HG02885 (cell line): ENCODE results near the gene ZNF718.
"Not testable (repeated sequence)": the region's sequence is repeated elsewhere in the genome, so short reads cannot be mapped to it uniquely, and the experiment has no call there.

Experiments
- ATAC-seq: cut with Tn5 transposase; IDR thresholded peaks from one replicate; pipeline ENCODE4 v1.9.1; 2021; ENCODE audit warnings: mild to moderate bottlenecking; ENCODE audit not compliant: unreplicated experiment, poor library complexity

ZNF718 gene

DNA sequence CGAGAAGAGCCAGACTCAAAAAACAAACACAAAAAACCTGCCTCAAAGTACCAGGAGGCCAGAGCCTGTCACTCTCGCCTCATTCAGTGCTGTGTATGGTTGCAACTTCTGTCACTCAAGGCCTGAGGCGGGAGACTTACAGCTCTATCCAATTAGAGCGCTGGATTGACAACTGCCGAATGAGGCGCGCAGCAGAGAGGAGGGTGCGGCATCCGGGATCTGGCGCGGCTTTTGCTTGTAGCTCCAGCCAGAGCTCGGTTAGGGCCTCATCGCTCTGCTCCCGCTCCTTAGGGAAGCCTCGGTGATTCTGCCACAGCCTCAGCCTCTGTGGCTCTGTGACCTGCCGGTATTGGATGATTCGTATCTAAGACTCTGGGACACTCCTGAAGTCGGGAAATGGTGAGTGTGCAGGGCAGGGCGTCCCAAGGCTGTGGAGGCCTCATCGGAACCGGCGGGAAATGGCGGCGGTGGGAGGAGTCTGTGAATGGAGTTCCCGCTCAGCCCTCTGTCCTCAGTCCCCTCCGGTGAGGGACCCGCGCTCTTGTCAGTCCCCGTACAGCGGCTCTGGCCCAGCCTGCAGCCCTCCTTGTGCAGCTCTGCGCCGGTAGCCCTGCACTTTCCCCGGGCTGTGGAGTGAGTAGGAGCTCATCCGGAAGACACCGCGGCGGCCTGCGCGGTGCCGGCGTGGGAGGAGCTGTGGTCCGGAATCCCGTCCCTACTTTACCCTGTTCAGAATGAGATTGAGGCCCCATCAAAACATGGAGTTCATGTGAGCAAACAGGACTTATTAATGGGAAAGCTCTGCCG is at the start of gene ZNF718:
Gene ZNF718, plus strand, starts transcription at position 227 of the 807 bp plus-strand sequence. Its CDS starts 170 bp downstream, at position 397.
- ATAC-seq, result peak; percentile 98

DNA sequence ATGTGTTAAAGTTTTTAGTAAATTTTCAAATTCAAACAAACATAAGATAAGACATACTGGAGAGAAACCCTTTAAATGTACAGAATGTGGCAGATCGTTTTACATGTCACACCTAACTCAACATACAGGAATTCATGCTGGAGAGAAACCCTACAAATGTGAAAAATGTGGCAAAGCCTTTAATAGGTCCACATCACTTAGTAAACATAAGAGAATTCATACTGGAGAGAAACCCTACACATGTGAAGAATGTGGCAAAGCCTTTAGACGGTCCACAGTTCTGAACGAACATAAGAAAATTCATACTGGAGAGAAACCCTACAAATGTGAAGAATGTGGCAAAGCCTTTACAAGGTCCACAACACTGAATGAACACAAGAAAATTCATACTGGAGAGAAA is 38.4 kb upstream of the ZNF718 start:
- no peak for ATAC-seq

DNA sequence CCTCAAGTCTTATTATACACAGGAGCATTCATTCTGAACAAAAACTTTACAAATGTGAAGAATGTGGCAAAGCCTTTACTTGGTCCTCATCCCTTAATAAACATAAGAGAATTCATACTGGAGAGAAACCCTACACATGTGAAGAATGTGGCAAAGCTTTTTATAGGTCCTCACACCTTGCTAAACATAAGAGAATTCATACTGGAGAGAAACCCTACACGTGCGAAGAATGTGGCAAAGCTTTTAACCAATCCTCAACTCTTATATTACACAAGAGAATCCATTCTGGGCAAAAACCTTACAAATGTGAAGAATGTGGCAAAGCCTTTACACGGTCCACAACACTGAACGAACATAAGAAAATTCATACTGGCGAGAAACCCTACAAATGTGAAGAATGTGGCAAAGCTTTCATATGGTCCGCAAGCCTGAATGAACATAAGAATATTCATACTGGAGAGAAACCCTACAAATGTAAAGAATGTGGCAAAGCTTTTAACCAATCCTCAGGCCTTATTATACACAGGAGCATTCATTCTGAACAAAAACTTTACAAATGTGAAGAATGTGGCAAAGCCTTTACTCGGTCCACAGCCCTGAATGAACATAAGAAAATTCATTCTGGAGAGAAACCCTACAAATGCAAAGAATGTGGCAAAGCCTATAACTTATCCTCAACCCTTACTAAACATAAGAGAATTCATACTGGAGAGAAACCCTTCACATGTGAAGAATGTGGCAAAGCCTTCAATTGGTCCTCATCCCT is 37.6 kb upstream of the ZNF718 start:
- not testable (repeated sequence) for ATAC-seq

DNA sequence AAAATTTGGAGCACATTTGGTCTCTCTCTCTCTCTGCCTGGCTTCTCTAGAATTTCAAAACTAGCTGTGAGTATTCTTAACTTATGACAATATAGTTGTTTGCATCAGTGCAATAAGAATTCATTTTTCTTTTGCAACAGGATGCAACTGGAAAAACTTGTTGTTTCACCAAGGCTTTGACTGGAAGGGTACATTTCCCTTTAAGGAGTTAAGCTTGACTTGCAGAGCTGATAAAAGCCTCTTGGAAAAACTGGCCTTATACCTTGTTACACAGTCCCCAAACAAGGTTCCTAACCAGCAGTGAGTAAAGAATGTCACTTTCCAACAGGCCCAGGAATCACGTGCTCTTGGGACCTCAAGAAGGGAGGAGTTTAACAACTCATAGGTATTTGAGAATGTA is 25.9 kb upstream of the ZNF718 start:
- no peak for ATAC-seq

DNA sequence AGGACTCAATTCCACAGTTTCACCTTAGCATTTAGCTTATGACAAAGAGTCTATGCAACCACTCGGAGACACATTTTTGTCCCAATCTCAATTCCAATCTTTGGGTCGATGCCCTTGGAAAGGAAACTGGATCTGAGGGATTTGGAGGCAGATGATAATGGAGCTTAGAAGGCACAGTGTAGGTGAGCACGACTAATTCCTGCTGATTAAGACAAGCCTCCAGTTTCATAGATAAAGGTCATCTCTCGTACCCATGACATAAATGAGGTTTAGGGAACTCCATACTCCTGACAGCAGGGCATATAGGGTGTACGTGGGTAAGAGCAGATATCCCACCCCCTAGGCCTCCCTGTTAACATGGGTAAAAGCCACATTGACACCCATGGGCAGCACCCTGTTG is 24.4 kb upstream of the ZNF718 start:
- ATAC-seq, result no peak

DNA sequence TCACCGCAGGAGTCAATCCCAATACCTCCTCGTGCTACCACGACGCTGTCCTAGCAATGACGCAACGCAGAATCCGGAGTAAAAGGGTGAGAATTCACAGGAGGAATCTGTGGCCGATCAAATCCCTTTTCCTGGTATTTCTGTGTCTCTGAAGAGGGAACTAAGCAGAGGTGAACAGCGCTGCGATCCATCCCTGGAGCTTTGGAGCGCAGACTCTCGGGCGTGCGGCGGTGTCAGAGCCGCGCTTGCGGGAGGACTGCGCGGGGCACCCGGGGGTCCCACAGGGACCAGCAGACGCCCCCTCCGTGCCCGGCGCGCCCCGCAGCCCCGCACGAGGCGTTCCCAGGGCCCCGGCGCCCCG is 17.2 kb upstream of the ZNF718 start:
- no peak for ATAC-seq

DNA sequence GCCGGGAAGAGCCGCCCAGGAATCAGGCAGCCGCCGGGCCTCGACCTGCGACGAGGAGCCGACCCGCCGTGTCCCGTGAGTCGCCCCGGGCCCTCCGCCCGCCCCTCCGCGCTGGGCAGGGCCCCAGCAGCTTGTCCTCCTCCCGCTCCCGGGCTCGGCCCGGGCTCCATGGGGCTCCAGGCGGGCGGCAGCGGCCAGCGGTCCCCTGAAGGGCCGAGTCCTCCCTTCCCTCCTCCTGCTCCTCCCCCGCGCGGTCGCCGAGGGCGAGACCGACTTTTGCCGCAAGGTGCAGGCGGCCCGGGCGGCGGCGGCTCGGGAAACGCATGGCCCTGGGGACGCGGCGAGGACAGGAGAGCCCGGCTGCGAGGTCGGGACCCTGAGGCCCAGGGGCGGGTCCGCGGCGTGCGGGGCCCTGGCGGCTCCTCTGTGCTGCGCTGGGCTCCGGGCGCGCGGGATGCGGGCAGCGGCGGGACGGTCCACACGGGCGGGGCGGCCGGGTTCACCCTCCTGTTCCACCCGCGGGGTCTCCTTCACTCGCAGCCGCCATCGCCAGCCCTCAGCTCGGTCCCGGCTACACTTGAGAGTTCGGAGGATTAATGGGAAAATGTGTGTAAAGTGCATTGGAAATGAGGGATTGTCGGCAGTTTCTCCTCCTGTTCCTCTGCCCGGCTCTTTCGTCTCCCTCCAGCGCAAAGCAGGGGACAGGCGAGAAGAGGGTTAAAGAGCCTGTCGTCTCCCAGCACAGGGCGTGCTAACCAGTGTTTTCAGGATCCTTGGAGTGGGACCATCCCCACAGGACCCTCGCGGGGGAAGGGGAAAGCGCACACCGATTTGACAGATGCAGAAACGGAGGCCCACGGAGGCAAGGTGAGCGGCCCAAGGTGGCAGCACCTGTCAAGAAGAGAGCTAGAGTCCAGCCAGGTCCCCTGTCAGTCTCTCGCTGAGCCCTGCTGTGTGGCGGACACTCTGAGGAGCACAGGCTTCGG is 16.6 kb upstream of the ZNF718 start:
- ATAC-seq, result no peak

DNA sequence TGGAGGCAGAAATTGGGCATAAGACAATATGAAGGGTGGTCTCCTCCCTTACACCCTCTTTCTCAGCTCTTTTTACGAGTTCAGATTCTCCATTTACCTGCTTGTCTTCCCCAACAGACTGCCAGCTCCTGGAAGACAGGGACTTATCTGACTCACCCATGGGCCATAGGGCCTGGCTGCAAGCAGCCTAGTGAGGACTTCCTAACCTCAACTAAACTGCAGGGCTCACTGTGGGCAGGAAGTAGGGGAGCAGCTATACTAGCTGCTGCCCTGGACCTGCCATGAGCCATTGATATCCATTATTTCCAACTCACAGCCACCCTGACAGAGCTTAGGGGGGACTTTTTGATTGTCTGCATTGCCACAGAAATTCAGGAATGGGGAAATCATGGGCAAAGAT is 11.5 kb upstream of the ZNF718 start:
- no peak for ATAC-seq

DNA sequence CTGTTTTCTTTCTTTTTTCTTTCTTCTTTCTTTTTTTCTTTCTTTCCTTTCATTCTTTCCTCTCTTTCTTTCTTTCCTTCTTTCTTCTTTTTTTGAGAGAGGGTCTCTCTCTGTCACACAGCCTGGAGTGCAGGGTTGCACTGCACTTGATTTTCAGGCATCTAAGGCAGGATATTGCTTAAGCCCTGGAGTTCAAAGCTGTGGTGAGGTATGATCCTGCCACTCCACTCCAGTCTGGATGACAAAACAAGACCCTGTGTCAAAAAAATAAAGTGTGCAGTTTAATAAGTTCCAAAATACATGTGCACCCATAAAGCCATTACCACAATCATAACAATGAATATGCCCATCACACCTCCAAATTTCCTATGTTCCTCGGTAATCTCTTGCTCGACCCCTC is 10.6 kb upstream of the ZNF718 start:
- ATAC-seq, result no peak

DNA sequence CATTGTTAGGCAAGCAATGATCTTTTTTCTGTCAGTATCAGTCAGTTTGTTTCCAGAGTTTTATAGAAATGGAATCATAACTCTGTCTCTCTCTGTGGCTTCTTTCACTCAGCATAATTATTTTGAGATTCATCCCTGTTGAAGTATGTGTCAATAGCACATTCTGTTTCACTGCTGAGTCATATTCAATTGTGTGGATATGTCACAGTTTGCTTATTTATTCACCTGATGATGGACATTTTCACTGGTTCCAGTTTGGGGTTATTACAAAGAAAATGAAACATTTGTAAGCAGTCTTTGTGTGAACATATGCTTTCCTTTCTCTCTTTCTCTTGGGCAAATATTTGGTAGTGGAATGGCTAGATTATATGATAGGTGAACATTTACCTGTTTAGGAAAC is 10.2 kb upstream of the ZNF718 start:
- ATAC-seq, result no peak

DNA sequence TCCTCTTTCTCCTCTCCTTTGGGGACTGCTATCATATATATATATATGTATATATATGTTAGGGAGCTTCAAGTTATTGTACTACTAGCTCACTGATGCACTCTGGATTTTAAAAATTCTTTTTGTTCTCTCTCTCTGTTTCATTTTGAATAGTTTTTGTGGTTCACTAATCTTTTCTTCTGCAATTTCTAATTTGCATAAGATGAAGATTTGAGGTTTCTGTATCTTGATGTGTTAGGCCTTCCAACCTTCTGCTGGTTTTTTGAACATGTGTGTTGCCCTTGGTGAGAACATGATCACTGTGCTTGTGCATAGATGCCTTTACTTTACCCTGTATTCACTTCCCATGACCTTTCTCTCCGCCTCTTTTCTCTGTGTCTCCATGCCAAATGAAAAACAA is 7.8 kb upstream of the ZNF718 start:
- no peak for ATAC-seq

DNA sequence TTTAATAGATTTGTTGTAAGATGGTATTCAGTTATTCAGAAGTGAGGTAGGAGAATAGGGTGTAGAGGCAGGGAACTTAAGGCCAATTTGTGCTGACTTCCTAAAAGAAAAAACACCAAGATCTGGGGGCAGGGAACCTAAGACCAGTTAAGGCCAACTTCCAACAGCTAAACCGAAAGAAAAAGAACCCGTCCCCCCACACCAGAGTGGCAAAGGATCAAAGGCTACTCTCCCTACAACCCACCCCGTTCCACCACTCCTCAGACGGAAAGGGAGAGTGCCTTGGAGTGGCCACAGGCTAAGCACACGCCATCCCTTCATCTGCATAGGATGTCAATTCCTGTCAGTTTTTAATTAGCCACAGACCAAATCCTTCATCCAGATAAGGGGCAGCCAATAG is 3.7 kb upstream of the ZNF718 start:
- ATAC-seq, result no peak

DNA sequence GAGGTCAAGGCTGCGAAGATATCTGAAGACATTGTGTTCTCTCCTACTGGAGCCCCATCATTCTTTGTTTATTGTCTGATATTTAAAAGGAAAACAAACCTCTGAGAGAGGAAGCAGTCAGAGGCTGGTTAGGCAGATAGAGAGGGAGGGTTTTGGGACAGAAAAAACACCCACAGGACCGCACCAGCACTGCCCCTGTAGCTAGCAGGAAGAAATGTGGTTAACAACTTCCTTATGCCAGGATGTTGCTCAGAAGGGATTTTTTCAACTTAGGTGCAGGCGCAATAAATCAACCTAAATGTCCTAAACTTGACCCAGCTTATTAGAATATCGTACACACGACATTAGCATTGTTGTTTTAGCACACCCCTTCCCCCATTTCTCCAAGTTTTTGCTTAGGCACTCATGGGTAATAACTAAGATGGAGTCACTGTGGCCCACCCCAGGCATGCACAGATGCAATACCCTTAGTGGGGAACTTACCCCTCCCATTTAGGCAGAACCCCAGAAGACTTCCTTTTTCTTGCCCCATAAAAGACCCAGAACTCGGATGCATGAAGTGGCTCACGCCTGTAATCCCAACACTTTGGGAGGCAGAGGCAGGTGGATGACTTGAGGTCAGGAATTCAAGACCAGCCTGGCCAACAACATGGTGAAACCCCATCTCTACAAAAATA is 2.8 kb upstream of the ZNF718 start:
- no peak for ATAC-seq

DNA sequence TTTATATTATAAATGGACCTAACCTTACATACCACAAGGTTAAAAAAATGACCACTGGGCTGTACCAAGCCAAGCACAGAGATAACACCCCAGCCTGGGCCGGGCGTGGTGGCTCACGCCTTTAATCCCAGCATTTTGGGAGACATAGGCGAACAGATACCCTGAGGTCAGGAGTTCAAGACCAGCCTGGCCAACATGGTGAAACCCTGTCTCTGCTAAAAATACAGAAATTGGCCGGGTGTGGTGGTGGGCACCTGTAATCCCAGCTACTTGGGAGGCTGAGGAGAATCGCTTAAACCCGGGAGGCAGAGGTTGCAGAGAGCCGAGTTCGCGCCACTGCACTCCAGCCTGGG is 403 bp upstream of the ZNF718 start:
- ATAC-seq, result not testable (repeated sequence)

DNA sequence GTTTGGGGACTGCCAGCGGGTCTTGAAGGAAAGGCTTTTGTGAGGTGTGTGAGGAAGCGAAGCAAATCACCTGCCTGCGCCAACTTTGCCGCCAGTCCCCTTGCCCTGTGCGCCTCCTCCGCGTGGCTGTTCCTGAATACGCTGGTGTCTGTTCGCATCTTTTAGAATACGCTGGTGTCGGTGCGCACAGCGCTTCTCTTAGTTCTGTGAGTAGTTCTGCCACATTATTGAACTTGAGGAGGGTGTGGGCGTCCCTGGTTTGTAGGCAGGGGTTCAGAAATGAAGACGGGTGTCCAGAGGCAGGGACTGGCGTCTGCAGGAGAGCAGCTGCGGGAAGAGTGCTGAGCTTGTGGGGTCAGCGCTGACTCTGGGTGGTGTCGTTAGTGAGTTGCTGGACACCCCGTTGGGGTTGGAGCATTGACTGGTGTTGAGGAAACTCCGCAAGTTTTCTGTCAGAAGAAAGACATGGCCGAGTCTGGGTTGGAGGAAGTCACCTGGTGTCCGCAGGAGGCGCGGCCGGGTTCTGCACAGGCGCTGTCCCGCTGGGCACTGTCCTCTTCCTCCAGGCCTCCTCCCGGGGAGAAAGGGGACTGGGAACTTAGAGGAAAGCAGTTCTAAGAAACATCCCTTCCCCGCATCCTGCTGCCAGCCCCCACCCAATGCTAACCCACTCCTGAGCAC is 930 bp downstream of the ZNF718 start:
- ATAC-seq, result peak; percentile 19

DNA sequence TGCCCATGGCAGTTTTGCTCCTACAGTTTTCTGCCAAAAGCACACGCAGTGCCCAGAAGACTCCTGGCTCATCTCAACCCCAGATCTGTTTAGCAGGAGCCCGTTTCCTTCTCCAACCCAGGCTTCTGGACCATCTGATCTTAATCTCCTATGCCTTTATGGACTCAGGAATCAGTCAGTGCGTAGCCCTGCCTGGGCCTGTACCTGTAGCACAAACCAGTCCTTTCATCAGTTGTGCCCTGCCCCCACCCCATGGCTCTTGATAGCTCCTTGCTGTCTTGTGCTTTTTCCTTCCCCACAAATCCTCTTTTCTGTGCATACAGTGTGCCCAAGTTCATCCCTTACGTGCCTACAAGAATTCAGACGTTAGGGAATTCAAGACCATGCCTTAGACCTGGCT is 1.5 kb downstream of the ZNF718 start:
- no peak for ATAC-seq

DNA sequence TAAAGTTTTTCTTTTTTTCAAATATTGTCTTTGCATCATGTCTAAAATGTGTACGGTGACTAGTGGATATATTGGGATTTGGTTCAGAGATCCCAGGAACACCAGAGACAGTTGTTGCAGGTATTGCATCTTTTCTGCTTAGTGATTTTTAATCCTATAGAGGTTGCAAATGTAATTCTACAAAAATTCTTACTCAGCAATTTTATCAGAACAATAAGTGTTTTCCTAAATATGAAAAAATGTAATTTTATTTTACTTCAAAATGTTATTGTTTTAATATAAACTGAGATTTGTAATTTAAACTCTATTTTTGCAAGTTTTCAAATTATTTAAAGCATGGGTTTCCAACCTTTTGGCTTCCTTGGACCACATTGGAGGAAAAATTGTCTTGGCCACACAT is 8.2 kb downstream of the ZNF718 start:
- no peak for ATAC-seq

DNA sequence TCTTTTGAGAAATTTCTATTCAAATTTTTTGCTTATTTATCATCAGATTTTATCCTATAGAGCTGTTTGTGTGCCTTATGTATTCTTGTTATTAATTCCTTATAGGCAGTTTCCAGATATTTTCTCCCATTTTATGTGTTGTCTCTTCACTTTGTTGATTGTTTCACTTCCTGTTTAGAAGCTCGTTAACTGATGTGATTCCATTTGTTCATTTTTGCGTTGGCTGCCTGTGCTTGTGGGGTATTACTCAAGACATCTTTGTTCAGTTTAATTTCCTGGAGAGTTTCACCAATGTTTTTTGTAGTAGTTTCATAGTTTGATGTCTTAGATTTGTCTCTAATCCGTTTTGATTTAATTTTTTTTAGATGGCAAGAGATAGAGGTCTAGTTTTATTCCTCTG is 14.6 kb downstream of the ZNF718 start:
- no peak for ATAC-seq

DNA sequence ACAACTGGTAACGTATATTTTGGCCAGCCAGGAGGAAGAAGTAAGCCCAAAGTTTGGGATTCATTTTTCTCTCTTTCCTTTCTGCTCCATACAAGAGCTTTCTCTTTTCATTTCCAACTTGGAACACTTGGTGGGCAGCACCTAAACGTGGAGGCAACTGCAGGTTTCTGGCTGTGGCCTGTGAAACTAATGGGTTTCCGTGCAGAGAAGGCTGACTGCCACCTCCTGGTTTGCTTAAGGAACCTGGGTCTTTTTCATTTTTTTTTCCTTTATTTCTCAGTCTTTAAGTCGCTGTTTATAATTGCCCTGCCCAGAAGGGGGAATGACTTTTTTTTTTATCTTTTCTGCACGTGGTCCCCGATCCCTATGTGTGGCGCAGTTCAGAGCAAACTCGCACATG is 15.4 kb downstream of the ZNF718 start:
- no peak for ATAC-seq

DNA sequence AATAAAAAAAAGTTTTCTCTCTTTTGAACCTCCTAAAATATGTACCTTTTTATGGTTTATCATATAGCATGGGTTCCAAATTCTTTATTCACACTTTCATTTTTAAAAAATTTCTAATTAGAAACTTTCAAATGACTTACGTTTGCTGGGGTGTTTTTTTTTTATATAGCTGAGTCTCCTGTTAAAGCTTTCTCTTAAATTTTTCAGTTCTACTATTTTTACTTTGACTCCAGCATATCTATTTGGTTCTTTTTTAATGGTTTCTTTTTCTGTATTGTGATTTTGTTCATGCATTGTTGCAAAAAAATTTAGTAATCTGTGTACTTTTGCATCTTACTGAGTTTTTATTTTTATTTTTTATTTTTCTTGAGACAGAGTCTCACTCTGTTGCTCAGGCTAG is 22.3 kb downstream of the ZNF718 start:
- no peak for ATAC-seq
